Activated CD8-positive, alpha-beta memory T cell treated with anti-CD3 and anti-CD28 coated beads for 24 hours (primary cell): ENCODE data around the gene PRRX1.

Experiments
- DNase-seq: peaks from one replicate; pipeline ENCODE4 v3.0.0-alpha.2; 2020

Gene PRRX1

GRCh38 chr1:170664093-170664827, at the start of gene PRRX1:
Gene PRRX1, plus strand, starts transcription at chr1:170664131. Its CDS starts 88 bp downstream, at chr1:170664219.
- no peak for DNase-seq

GRCh38 chr1:170617591-170618330, 46.2 kb upstream of the PRRX1 start:
- no peak for DNase-seq

GRCh38 chr1:170618421-170618820, 45.5 kb upstream of the PRRX1 start:
- DNase-seq: no peak

GRCh38 chr1:170619241-170620028, 44.5 kb upstream of the PRRX1 start:
- no peak for DNase-seq

GRCh38 chr1:170620164-170620563, 43.8 kb upstream of the PRRX1 start:
- DNase-seq: no peak

- no peak for DNase-seq
Measured at GRCh38 chr1:170623171-170623570, 40.8 kb upstream of the PRRX1 start.

GRCh38 chr1:170624146-170624545, 39.8 kb upstream of the PRRX1 start:
- no peak for DNase-seq

- no peak for DNase-seq
Measured at GRCh38 chr1:170630977-170631376, 33.0 kb upstream of the PRRX1 start.

GRCh38 chr1:170634293-170634692, 29.6 kb upstream of the PRRX1 start:
- DNase-seq: no peak

GRCh38 chr1:170634824-170635410, 29.0 kb upstream of the PRRX1 start:
- no peak for DNase-seq

- DNase-seq: no peak
Measured at GRCh38 chr1:170640581-170640980, 23.4 kb upstream of the PRRX1 start.

- DNase-seq: no peak
Measured at GRCh38 chr1:170657275-170657853, 6.6 kb upstream of the PRRX1 start.

GRCh38 chr1:170659399-170660035, 4.4 kb upstream of the PRRX1 start:
- no peak for DNase-seq

GRCh38 chr1:170660281-170660713, 3.6 kb upstream of the PRRX1 start:
- no peak for DNase-seq

GRCh38 chr1:170660871-170661645, 2.9 kb upstream of the PRRX1 start:
- no peak for DNase-seq

- no peak for DNase-seq
Measured at GRCh38 chr1:170661646-170662411, 2.1 kb upstream of the PRRX1 start.

- DNase-seq: no peak
Measured at GRCh38 chr1:170662561-170663403, 1.1 kb upstream of the PRRX1 start.

- DNase-seq: no peak
Measured at GRCh38 chr1:170663404-170664092, 383 bp upstream of the PRRX1 start.
